Measurements from ENCODE around the gene PSMB10.

PSMB10 gene

GRCh38 chr16:67944690-67945391, 8.2 kb upstream of the PSMB10 start:
- no peak for TF ChIP-seq CTCF (conservative IDR thresholded peaks at IDR 0.05; ENCODE audit: low read depth, low read length)
- no peak for DNase-seq (ENCODE audit: low read depth)
- no peak overlapping the region for H3K4me3 ChIP-seq (ENCODE audit: low read length)

GRCh38 chr16:67943619-67944504, 7.2 kb upstream of the PSMB10 start, which contains the start of gene LCAT:
LCAT (minus strand) TSS chr16:67944120; CDS start chr16:67944101, 19 bp downstream.
- no peak for TF ChIP-seq CTCF (conservative IDR thresholded peaks at IDR 0.05; ENCODE audit: low read depth, low read length)
- H3K4me3 ChIP-seq (ENCODE audit: low read length) = no peak within 1 kb of the TSS
- no peak for DNase-seq (ENCODE audit: low read depth)

GRCh38 chr16:67943256-67943618, 6.6 kb upstream of the PSMB10 start:
- TF ChIP-seq CTCF (conservative IDR thresholded peaks at IDR 0.05; ENCODE audit: low read depth, low read length) = no peak
- H3K4me3 ChIP-seq (ENCODE audit: low read length) = no peak overlapping the region
- no peak for DNase-seq (ENCODE audit: low read depth)

GRCh38 chr16:67942510-67943255, 6.0 kb upstream of the PSMB10 start:
- H3K4me3 ChIP-seq (ENCODE audit: low read length) = no peak overlapping the region
- no peak for TF ChIP-seq CTCF (conservative IDR thresholded peaks at IDR 0.05; ENCODE audit: low read depth, low read length)
- DNase-seq (ENCODE audit: low read depth) = no peak

- DNase-seq (ENCODE audit: low read depth) = no peak
- no peak overlapping the region for H3K4me3 ChIP-seq (ENCODE audit: low read length)
- TF ChIP-seq CTCF (conservative IDR thresholded peaks at IDR 0.05; ENCODE audit: low read depth, low read length) = peak; percentile 74
Observed at GRCh38 chr16:67942200-67942509, 5.5 kb upstream of the PSMB10 start.

- H3K4me3 ChIP-seq (ENCODE audit: low read length) = no peak overlapping the region
- TF ChIP-seq CTCF (conservative IDR thresholded peaks at IDR 0.05; ENCODE audit: low read depth, low read length) = no peak
- DNase-seq (ENCODE audit: low read depth) = no peak
Observed at GRCh38 chr16:67941469-67942199, 5.0 kb upstream of the PSMB10 start.
